B cell (primary cell): ENCODE data around the gene LIX1. TPM values are rescaled to one million over a fixed set of nuclear protein-coding genes. Genes with fewer than 3 reads are reported as not detected.

Experiments used
- ATAC-seq: fragments of 200-7000 bp; cut with Tn5 transposase; one replicate; pipeline ENCODE4 v1.10.0; 2021; ENCODE audit warnings: low read depth, mild to moderate bottlenecking, moderate number of reproducible peaks, moderate library complexity
- CTCF ChIA-PET: fragments of 350-600 bp; sonication (Branson Sonifier 250); formaldehyde crosslinking; loops from one replicate; lab custom pipeline; 2021; ENCODE audit warnings: antibody characterized with exemption, inconsistent platforms; lab: Charles Lee
- POLR2A ChIA-PET: fragments of 350-600 bp; sonication (Branson Sonifier 250); formaldehyde crosslinking; loops from one replicate; lab custom pipeline; 2021; ENCODE audit warnings: antibody characterized with exemption; lab: Charles Lee
- DNase-seq: peaks from one replicate; pipeline ENCODE4 v3.0.0; 2013
- H2AFZ ChIP-seq: 2 replicates; pipeline ENCODE4 v1.6.1; 2012; ENCODE audit warnings: mild to moderate bottlenecking, low read depth, low read length; ENCODE audit not compliant: insufficient read depth, poor library complexity, severe bottlenecking
- H3K27ac ChIP-seq, 2 donors: 1 replicate in 1 of 2; 2 replicates in 1 of 2; pipeline ENCODE4 v1.5.1; 2012 to 2013; ENCODE audit warnings: low read length in 2 of 2, mild to moderate bottlenecking in 2 of 2, moderate library complexity in 1 of 2
- H3K27me3 ChIP-seq, 4 experiments: fragments of 200-600 bp in 1 of 4; sonication (generic) in 1 of 4; replicated peaks in 1 of 4; 1 replicate in 2 of 4; 2 replicates in 2 of 4; pipeline versions ENCODE4 v1.6.1 to v1.7.0; 2013 to 2016; ENCODE audit warnings: low read length in 3 of 4, mild to moderate bottlenecking in 2 of 4, mixed read lengths in 1 of 4, moderate library complexity in 1 of 4; ENCODE audit not compliant: insufficient read depth in 4 of 4, control insufficient read depth in 3 of 4; ENCODE audit errors: control extremely low read depth in 1 of 4
- H3K36me3 ChIP-seq, 2 experiments: replicated peaks in 1 of 2; 1 replicate in 1 of 2; 2 replicates in 1 of 2; pipeline versions ENCODE4 v1.6.1 to v1.7.1; 2013; ENCODE audit warnings: low read length in 1 of 2; ENCODE audit not compliant: insufficient read depth in 2 of 2, control insufficient read depth in 1 of 2; ENCODE audit errors: control extremely low read depth in 1 of 2, extremely low read depth in 1 of 2
- H3K4me1 ChIP-seq, 2 donors: fragments of 200-600 bp in 1 of 2; sonication (generic) in 1 of 2; 1 replicate in 1 of 2; 2 replicates in 1 of 2; pipeline versions ENCODE4 v1.5.1 to v1.6.1; 2013 to 2017; ENCODE audit warnings: low read length in 2 of 2; ENCODE audit not compliant: control insufficient read depth in 2 of 2, insufficient read depth in 2 of 2
- H3K4me2 ChIP-seq: replicated peaks from 2 replicates; pipeline ENCODE3; 2012; ENCODE audit warnings: mild to moderate bottlenecking, low read depth, low read length; ENCODE audit not compliant: poor library complexity, severe bottlenecking
- H3K4me3 ChIP-seq, 5 experiments: fragments of 200-600 bp in 1 of 5; sonication (generic) in 1 of 5; 1 replicate in 3 of 5; 2 replicates in 2 of 5; pipeline versions ENCODE4 v1.5.1 to v1.7.0; 2011 to 2016; ENCODE audit warnings: low read length in 4 of 5, mild to moderate bottlenecking in 4 of 5, low read depth in 2 of 5, control low read depth in 1 of 5, moderate library complexity in 1 of 5; ENCODE audit not compliant: insufficient read depth in 1 of 5; ENCODE audit errors: control extremely low read depth in 1 of 5, extremely low read depth in 1 of 5
- H3K79me2 ChIP-seq: fragments of 200-600 bp; sonication (generic); one replicate; pipeline ENCODE4 v1.6.0; 2016; ENCODE audit warnings: low read length; ENCODE audit not compliant: control insufficient read depth, insufficient read depth
- H3K9ac ChIP-seq: fragments of 200-600 bp; sonication (generic); 2 replicates; pipeline ENCODE4 v1.6.1; 2017; ENCODE audit warnings: mild to moderate bottlenecking, low read length, moderate library complexity
- H3K9me3 ChIP-seq, 3 donors: one replicate each; pipeline versions ENCODE4 v1.6.1 to v1.7.1; 2013; ENCODE audit warnings: low read length in 2 of 3; ENCODE audit not compliant: control insufficient read depth in 2 of 3, insufficient read depth in 1 of 3; ENCODE audit errors: control extremely low read depth in 1 of 3
- H4K20me1 ChIP-seq: 2 replicates; pipeline ENCODE4 v1.6.0; 2012; ENCODE audit warnings: mild to moderate bottlenecking, low read length; ENCODE audit not compliant: insufficient read depth, control insufficient read depth, poor library complexity, severe bottlenecking
- H3K27ac Mint-ChIP-seq: one replicate; pipeline ENCODE4 v1.8.0; 2021; ENCODE audit warnings: mixed read lengths
- H3K27me3 Mint-ChIP-seq: one replicate; pipeline ENCODE4 v1.8.0; 2021; ENCODE audit warnings: mixed read lengths
- H3K4me1 Mint-ChIP-seq: one replicate; pipeline ENCODE4 v1.8.0; 2021; ENCODE audit warnings: mixed read lengths
- H3K4me3 Mint-ChIP-seq: one replicate; pipeline ENCODE4 v1.8.0; 2021; ENCODE audit warnings: mixed read lengths
- H3K9me3 Mint-ChIP-seq: one replicate; pipeline ENCODE4 v1.8.0; 2022; ENCODE audit warnings: mixed read lengths; ENCODE audit not compliant: insufficient read depth
- CTCF ChIP-seq: fragments of 200-600 bp; IDR thresholded peaks from one replicate; pipeline ENCODE4 v1.8.0; 2022; ENCODE audit warnings: antibody characterized with exemption, mild to moderate bottlenecking
- EZH2 ChIP-seq: IDR thresholded peaks from 2 replicates; pipeline ENCODE4 v1.6.1; 2012; ENCODE audit warnings: borderline replicate concordance, low read depth, mild to moderate bottlenecking, moderate library complexity, low read length; ENCODE audit not compliant: insufficient read depth, poor library complexity, severe bottlenecking
- WGBS: methylation state at CpG from one replicate; pipeline ENCODE4 v1.1.5; 2013; ENCODE audit warnings: missing lambda C conversion rate; ENCODE audit not compliant: insufficient coverage; 5-methylcytosine and 5-hydroxymethylcytosine counted together
- intact Hi-C: fragments of 100-400 bp; cut with micrococcal nuclease; formaldehyde crosslinking; loops from one replicate; pipeline ENCODE4 v1.10.0; 2022
- polyA plus RNA-seq: library from polyadenylated mRNA; depleted of rRNA; stranded (reverse); fragments of >200 nt; gene quantifications from 2 replicates; pipeline ENCODE4 v1.2.3, GENCODE V29; 2012
- total RNA-seq, 2 donors: library from RNA; stranded (reverse); fragments of 120-200 nt in 1 of 2; gene quantifications; 1 replicate in 1 of 2; 2 replicates in 1 of 2; pipeline versions ENCODE4 v1.2.3 to v1.2.4, GENCODE V29; 2013 to 2022

LIX1 gene
- total and polyA plus RNA-seq, 2 donors (not counting 1 experiment from before 2014, with no cell fraction given), result not detected

GRCh38 chr5:97167435-97167834, 25.0 kb upstream of the LIX1 start:
- Mint-ChIP-seq H3K27ac (peak overlapping the region; percentile 88), H3K27me3 (no peaks in the 10 kb centered on the region), H3K4me1 (peaks cover 9% of the 10 kb centered on the region), H3K9me3 (no peaks in the 10 kb centered on the region), H3K4me3 (peak overlapping the region; percentile 78)
- 9% methylated on average over 4 of the region's 6 CpGs for WGBS
- Histone ChIP-seq H3K27ac (peak overlapping the region; percentile 45 to 85), H3K36me3 (peaks cover 17 to 45% of the 10 kb centered on the region in 2 experiments), H4K20me1 (no peaks in the 10 kb centered on the region), H3K9ac (peak overlapping the region; percentile 52), H3K4me1 (peaks cover 10% of the 10 kb centered on the region in 2 donors), H3K79me2 (peaks cover 13% of the 10 kb centered on the region), H3K4me3 (peak overlapping the region in 3 of 5 experiments; percentile 21 to 37 (median 33)), H2AFZ (peak overlapping the region; percentile 43), H3K27me3 (no peaks in the 10 kb centered on the region), H3K4me2 (peak overlapping the region; percentile 61), H3K9me3 (no peaks in the 10 kb centered on the region)
- DNase-seq (peak; percentile 53), ATAC-seq (peak; percentile 66)
- intact Hi-C loops, result no loop called here
- CTCF ChIA-PET, result interaction anchor here (1.2 to 13.7 kb wide), 6 partner anchors 231 to 1601 kb away, joined by 3 to 214 read pairs (median 5); partner anchors contain the start of gene LNPEP
- TF ChIP-seq CTCF (no peak), EZH2 (no peak)
- POLR2A ChIA-PET, result no interaction called here

- Histone ChIP-seq H3K4me3 (no peak overlapping the region), H3K9ac (no peak overlapping the region), H3K4me2 (no peak overlapping the region), H2AFZ (no peak overlapping the region), H3K79me2 (peaks cover 8% of the 10 kb centered on the region), H3K27ac (peak overlapping the region in 1 of 2 donors; percentile 58), H3K9me3 (no peaks in the 10 kb centered on the region), H3K27me3 (no peaks in the 10 kb centered on the region), H3K4me1 (peaks cover 10% of the 10 kb centered on the region in 2 donors), H3K36me3 (peaks cover 17 to 33% of the 10 kb centered on the region in 2 experiments), H4K20me1 (no peaks in the 10 kb centered on the region)
- no peak overlapping the region for H3K27ac Mint-ChIP-seq
- TF ChIP-seq CTCF (no peak), EZH2 (no peak)
- POLR2A ChIA-PET, result no interaction called here
- peaks cover 9% of the 10 kb centered on the region for H3K4me1 Mint-ChIP-seq
- H3K4me3 Mint-ChIP-seq, result no peak overlapping the region
- intact Hi-C loops, result no loop called here
- ATAC-seq (no peak), DNase-seq (no peak)
- 43% methylated on average over 1 of the region's 1 CpG for WGBS
- H3K9me3 Mint-ChIP-seq, result no peaks in the 10 kb centered on the region
- H3K27me3 Mint-ChIP-seq, result no peaks in the 10 kb centered on the region
- CTCF ChIA-PET, result interaction anchor here (0.6 to 13.7 kb wide), 6 partner anchors 8 to 1284 kb away, joined by 3 to 214 read pairs (median 6); no protein-coding TSS in a partner anchor
Measured at GRCh38 chr5:97165726-97166125, 23.3 kb upstream of the LIX1 start.
